GM18526 (cell line): ENCODE data around the gene AK3.

Source experiments
- POLR2A ChIP-seq: IDR thresholded peaks from 3 replicates; pipeline ENCODE4 v1.6.1; 2011; ENCODE audit not compliant: insufficient read length; ENCODE audit errors: extremely low read depth

AK3 gene

GRCh38 chr9:4686112-4686511, 54.9 kb downstream of the AK3 start:
- TF ChIP-seq POLR2A: no peak

GRCh38 chr9:4684820-4685219, 56.2 kb downstream of the AK3 start:
- no peak for TF ChIP-seq POLR2A

- TF ChIP-seq POLR2A: no peak
Measured at GRCh38 chr9:4680750-4681149, 60.3 kb downstream of the AK3 start.

DNA sequence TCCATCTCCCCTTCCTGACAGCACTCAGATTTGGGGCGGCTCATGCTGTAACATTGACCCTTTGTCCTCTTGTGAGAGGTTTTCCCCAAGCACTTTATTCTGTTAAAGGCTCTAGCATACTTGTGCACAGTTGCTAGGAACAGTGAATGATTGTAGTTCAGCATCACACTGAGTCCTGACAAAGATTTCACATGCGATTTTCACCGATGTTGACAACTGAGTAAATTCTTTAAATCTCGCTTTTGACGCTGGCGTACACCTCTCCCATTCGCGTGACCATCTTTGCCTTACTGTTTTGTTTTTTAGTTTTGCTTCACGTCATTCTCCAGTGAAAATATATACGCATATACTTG, 60.9 kb downstream of the AK3 start:
- TF ChIP-seq POLR2A: no peak

GRCh38 chr9:4679268-4680172, 61.5 kb downstream of the AK3 start, which contains the start of gene CDC37L1:
TSS of gene CDC37L1 (plus strand) at chr9:4679569. CDS start at chr9:4679768, 199 bp downstream.
- TF ChIP-seq POLR2A: peak; percentile 98

- TF ChIP-seq POLR2A: no peak
Measured at GRCh38 chr9:4678679-4679267, 62.2 kb downstream of the AK3 start.

DNA sequence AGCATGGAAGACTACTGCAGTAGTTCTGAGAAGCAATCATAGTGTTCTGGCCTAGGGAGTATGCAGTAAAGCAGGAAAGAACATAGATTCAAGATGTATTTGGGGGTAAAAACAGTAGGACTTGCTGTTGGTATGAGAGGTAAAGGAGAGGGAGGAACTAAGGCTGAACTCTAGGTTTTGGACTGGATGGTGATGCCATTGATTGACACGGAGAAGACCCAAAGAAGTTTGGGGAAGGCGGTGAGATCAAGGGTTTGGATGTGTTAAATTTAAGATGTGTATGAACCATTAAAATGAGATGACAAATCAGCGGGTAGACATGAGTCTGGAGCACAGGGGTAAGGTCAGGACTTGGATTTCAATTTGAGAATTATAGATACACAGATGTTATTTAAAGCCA, 63.6 kb downstream of the AK3 start:
- TF ChIP-seq POLR2A: no peak

DNA sequence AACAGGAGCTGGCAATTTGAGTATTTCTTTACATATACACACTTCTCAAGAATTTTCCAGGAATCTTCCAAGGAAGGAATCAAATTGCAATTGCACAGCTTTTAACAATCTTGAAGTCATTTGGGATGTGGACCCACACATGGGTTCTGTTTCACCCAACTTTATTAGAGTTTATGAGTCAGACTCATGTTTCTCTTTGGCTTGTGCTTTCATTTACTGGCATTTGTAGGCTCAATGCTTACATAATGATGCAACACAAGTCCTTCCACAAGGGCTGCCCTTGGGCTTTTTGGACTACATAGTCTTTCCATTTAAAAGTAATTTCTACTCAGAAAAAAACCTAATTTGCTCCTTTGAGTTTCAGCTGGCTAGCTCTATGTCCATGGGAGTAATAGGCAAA, 66.2 kb downstream of the AK3 start:
- TF ChIP-seq POLR2A: no peak

- no peak for TF ChIP-seq POLR2A
Measured at GRCh38 chr9:4671737-4672136, 69.3 kb downstream of the AK3 start.

DNA sequence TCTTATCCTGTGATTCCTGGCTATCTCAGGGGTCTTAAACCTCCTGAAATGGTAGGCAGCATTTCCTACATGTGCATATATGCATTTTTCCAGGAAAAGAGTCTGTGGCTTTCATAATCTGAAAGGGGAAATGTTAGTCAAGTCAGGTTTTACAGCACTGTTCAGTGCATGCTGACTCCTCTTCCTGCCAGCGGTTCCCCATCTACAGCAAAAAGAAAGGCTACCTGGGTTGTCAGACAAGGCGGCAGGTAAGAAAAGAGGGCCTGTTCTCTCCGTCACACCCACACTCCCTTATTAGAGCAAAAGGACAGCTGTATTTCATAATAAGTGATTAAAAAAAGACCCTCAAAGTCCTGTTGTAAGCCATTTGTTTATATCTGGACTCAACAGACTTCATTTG, 70.4 kb downstream of the AK3 start:
- TF ChIP-seq POLR2A: no peak

GRCh38 chr9:4669890-4670289, 71.1 kb downstream of the AK3 start:
- no peak for TF ChIP-seq POLR2A

DNA sequence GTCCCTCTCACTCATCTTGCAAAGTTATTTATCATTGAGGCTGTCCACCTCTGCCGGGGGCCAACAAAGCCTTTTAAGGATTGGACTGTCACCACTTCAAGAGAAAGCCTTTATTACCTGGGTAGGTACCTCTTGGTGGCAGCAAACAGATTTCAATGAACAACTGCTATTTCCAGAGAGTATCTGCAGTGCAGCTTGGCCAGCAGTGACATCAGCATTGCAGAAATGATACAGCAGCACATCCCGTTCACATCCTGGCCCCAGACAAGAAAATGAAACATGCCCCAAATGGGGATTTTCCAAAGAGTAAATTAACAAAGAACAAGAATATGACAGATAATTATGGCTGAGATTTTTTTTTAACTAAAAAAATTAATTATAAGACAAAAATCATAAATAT, 72.4 kb downstream of the AK3 start:
- TF ChIP-seq POLR2A: no peak

GRCh38 chr9:4667681-4668080, 73.3 kb downstream of the AK3 start:
- no peak for TF ChIP-seq POLR2A

GRCh38 chr9:4666042-4666699, 74.8 kb downstream of the AK3 start, which contains the start of gene SPATA6L:
TSS of gene SPATA6L (minus strand) at chr9:4666480. CDS start at chr9:4666250, 230 bp downstream.
- no peak for TF ChIP-seq POLR2A

- no peak for TF ChIP-seq POLR2A
Measured at GRCh38 chr9:4665357-4665756, 75.6 kb downstream of the AK3 start.

- TF ChIP-seq POLR2A: no peak
Measured at GRCh38 chr9:4663956-4664355, 77.0 kb downstream of the AK3 start.
